Activated CD8-positive, alpha-beta memory T cell treated with anti-CD3 and anti-CD28 coated beads, Interleukin-2, amount 50 U/mL, for 24 hours (primary cell): ENCODE results near the gene THOP1.

Experiments
- DNase-seq: peaks from one replicate; pipeline ENCODE4 v3.0.0-alpha.2; 2020; ENCODE audit errors: extremely low read depth

Gene THOP1

DNA sequence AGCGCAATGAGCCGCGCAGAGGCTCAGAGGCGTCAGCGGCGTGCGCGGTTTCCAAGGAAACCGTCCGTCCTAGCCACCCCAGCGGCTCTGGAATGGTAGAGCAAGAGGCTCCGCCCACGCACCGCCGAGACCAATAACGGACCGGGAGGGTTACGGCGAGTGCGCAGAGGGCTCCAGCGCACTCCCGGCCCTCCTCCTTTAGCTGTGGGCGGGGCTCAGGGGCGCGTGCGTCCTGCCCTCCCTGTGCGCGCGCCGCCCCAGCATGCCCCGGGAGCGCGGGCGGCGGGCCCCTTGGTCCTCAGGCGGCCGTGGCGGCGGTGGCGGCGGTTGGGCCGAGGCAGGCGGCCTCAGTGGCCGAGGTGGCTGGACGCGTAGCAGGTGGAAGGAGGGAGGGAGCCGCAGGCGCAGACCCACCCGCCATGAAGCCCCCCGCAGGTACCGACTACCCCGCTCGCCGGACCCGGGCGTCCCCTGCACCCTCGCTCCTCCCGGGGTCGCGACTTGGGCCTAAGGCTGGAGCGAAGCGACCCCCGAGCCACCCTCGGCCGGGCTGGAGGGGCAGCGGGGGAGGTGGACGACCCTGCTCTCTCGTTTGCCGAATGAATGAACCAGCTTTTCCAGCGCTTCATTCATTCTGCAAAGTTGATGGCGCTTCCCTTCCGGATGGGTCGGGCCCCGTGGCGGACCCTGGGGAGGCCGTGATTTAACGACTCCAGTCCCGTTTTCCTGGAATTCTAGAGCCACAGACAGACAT is at the start of gene THOP1:
THOP1 (plus strand) TSS at position 260 of the 754 bp plus-strand sequence; CDS start at position 420, 160 bp downstream.
- DNase-seq: peak; percentile 98

DNA sequence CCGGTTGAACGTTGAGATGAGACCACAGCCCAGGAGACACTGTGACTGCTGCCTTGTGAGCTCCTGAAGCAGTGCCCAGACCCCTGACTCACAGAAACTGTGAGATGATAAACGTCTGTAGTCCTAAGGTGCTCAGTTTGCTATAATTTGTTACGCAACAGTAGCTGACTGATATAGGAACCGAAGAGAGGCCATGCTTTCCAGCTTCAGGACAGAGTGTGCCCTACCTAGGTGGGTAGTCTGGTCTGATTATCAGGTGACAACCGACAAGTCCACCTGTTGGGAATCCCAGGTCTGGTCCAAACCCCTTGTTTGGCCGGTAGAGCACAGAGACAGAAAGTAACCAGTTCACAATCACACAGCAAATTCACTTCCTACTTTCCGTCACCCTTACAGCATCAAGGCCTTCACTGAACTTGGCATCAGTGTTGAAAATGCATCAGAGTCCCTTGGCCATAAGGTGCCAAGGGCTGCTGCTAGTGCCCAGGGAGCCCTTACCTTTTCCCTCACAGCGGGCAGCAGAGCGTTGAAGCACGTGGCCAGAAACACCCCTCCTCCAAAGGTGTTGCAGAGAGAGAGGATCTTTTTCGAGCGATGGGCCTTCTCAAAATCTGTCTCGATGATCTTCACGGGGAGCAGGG is 48.6 kb upstream of the THOP1 start:
- no peak for DNase-seq

DNA sequence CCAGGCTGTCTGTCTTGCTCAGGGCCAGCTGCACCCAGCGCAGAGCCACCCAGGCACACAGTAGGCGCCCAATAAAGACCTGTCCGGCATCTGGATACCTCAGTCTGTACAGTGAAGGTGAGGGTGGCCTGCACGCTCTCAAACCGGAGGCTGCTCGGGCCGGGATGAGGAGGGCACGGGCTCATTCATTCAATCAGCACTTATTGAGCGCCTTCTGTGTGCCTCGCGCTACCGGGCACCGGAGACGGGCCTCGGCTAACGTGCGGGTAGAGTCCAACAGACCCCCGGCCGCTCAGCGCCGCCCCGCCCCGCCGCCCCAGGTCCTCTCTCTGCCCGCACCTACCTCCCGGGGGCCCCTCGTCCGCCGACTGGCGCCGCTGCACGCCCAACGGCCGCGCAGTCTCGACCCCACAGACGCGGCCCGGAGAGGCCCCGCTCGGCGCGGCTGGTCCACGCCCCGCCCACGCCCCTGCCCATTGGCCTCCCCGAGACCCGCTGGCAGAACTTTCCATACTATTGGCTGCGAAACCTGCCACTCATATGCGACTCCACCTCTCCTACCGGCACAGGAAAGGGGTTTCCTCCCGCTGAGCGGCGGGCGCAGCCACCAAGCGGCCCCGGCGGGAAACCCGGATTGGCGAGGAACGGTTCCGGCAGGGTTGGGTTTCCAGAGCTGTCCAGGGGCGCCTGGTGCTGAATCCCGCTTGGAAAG is 45.5 kb upstream of the THOP1 start, which contains the start of gene SLC39A3:
SLC39A3 (minus strand) TSS at position 416 of the 712 bp plus-strand sequence. CDS start 2,760 bp downstream, outside the sequence.
- peak; percentile 99 for DNase-seq

DNA sequence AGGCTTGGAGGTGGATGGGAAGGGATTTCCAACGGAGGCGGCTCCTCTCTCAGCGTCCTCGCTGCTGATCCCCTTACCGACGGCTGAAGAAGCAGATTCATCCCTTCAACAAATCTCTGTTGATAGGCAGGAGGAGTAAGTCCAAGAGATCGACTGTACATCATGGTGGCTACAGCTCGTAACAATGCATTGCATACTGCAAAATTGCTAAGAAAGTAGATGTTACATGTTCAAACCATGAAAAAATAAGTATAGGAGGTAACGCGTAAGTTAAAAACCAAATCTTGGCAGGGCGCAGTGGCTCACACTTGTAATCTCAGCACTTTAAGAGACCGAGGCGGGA is 45.0 kb upstream of the THOP1 start:
- DNase-seq: no peak

DNA sequence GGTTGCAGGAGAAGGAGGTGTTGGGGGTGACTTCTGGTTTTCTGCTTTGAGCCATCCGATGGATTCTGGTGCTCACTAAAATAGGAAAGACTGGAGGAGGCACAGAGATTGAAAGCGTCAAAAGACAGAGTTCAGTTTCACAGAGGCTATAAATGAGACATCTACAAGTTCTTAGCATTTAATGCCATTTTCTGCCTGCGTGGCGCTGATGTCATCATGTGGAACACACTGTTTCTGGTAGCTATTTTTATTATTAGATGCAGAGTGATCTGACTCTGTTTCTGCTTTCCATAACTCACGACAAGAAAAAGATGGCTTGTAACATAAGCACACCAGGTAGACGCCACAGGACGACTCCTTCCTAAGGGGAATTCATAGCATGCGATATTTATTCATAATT is 42.2 kb upstream of the THOP1 start:
- DNase-seq: no peak

DNA sequence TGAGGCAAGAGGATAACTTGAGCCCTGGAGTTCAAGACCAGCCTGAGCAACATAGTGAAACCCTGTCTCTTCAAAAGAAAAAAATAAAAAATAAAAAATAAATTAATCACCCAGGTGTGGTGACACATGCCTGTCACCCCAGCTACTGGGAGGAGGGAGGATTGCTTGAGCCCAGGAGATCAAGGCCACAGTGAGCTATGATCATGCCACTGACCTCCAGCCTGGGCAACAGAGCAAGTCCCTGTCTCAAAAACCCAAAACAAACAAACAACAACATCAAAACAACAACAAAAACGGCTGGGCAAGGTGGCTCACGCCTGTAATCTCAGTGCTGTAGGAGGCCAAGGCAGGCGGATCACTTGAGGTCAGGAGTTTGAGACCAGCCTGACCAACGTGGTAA is 41.2 kb upstream of the THOP1 start:
- DNase-seq: no peak

DNA sequence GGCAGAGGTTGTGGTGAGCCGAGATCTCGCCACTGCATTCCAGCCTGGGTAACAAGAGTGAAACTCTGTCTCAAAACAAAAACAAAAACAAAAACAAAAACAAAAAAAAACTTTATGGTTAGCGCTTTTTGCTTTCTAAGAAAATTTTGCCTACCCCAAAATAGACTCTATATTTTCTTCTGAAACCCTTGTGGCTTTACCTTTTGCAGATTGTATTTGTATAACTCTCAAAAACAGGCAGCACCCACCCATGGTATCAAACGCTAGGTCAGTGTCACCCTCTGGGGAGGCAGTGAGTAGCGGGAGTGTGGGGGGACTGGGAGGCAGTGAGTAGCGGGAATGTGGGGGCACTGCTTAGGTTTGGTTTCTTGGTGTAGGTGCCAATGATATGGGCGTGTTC is 38.0 kb upstream of the THOP1 start:
- no peak for DNase-seq

DNA sequence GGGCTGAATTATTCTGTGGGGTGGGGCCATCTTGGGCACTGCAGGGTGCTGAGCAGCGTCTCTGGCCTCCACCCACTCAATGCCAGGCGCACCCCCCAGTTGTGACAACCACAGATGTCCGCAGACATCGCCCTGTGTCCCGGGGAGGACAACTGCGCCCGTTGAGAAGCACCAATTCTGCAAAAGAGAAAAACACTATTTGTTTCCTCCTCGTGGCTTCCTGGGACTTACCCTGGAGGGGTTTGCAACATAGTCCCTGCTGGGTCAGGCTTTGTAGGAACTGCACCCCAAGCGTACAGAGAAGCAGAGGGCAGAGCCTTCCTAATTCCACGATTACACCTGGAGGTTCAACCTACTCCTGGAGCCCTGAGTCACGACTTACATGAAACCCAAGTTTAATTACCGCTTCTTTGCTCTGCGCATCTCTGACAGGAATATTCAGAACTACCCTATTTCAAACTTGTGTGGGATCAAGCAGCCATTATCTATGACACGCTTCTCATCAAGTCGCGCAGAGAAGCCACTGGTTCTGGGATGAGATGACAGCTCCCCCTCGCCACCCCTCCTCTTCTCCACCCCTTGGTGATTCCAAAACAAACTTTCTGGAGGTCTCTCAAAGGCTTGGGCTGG is 34.4 kb upstream of the THOP1 start:
- DNase-seq: no peak

DNA sequence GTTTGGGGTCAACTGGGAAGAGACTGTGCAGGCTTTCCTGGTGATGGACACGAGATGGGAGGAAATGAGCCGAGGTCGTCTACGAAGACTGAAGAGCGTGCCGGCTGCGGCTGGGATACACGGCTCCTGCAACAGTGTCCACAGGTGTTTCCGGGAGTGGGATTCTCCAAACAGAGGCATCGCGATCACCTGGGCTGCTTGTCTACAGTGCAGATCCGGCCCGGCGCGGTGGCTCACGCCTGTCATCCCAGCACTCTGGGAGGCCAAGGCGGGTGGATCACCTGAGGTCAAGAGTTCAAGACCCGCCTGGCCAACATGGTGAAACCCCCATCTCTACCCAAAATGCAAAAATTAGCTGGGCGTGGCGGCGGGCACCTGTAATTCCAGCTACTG is 33.9 kb upstream of the THOP1 start:
- no peak for DNase-seq

DNA sequence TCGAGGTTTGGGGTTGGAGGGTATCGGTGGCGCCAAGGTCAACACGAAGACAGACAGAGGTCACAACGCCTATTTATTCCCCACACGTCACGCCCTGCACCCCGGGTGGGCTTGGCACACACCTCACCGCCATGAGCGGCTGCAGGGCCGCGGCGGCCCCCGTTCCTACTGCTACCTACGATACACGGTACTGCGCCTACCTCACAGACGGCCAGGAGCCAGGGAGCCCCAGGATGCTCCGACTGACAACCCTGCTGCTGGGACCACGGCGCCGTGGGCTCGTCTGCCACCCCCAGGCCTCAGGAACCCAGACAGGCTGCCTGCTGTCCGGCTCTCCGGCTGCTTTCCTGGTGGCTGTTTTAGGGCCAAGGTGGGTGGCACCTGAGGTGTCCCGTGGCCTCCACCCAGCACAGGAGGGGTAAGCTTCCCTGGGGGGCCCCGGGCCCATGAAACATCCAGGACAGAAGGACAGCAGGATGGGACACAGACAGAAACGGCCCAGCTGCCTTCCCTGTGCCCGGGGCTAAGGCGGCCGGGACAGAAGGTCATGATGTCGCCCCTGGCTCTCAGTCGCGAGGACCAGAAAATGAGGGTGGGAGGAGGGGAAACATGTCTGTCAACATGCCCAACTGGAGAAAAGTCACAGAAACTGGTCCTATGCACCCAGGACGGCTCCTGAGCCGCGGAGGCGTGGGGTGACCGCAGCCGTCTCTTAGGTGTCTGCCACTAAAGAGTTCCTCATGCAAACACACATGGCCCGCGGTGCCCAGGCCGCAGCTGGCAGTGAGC is 30.4 kb upstream of the THOP1 start:
- DNase-seq: no peak

DNA sequence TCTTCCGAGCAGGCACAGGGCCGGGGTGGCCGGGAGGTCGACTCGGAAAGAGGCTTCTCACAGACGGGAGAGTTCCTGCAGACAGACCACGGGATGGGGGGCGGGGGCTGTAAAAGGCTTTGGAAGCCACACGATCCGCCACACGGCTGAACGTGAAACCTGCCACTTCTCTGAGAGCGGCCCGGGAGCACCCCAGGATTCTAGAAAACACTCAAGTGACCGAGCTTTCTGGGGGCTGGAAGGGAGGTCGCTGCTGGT is 29.9 kb upstream of the THOP1 start:
- no peak for DNase-seq

DNA sequence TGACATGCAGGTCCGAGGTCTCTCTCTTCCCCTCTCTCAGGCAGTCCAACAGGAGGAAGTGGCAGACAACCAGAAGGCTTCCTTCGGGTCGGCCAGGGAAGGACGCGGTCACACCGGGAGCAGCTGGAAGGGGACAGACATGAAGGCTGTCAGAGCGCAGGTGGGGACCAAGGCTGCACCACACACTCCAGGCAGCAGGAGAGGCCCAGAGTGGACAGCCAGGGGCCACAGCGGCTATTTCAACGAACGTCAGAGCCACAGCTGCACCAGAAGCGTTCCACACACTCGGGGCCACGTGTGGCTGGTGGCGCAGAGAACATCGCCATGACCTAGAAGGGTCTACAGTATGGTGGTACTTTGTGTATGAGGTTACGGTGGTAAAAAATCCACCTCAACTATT is 29.5 kb upstream of the THOP1 start:
- no peak for DNase-seq

DNA sequence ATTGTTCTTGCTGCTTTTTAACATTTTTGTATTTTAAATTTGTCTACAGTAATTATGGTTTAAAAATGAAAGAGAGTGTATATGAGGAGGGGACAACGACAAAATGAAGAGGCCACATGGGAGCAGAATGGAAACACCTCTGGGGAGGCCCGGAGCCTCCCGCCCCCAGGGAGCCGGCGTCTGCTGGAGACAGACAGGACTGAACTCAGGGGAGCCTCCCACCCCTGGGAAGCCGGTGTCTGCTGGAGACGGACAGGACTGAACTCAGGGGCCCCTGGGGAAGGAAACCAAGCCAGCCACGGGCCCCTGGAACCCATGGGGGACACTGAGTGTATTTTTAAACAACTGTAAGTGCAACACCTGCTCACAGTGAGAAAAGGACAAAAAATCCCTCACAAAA is 28.8 kb upstream of the THOP1 start:
- no peak for DNase-seq

DNA sequence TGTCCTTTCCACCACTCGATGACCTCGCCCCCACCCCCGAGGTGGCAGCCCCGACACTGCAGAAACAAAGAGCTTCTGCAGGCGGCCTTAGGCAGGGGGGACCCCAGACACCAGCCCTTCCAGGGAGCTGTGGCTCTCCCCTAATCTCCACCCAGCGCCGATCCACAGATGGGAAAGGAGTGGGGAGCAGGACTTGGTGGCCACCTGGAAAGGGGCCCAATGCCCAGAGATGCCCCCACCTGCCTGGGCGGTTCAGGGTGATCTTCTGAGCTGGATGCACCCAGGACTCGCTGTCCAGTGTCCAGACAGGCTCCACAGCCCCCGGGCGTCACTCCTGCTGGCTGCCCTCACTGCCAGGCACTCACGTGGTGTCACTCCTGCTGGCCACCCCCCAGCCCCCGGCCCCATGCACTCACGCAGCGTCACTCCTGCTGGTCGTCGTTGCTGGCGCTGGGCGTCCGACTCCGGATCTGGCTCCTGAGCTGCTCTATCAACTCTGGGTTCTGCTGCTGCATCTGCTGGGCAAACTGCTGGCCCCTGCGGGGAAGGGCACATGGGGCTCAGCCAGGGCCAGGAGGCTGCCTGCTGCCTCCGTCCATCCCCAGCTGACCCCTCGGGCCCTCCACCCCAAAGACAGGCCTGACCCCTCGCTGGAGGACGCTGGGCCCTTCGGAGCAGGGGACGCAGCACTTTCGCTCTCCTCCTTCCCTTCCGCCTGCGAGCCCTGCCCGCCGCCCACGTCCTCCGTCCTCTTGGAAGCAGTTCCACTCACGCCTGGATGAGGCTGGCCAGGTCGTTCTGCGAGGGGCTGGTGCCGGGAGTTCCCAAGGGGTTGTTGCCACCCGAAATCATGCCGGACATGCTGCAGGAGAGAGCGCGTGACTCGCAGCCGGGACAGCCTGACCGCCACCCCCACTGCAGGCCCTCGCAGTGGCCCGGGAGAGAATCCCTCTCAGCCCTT is 28.1 kb upstream of the THOP1 start:
- no peak for DNase-seq

DNA sequence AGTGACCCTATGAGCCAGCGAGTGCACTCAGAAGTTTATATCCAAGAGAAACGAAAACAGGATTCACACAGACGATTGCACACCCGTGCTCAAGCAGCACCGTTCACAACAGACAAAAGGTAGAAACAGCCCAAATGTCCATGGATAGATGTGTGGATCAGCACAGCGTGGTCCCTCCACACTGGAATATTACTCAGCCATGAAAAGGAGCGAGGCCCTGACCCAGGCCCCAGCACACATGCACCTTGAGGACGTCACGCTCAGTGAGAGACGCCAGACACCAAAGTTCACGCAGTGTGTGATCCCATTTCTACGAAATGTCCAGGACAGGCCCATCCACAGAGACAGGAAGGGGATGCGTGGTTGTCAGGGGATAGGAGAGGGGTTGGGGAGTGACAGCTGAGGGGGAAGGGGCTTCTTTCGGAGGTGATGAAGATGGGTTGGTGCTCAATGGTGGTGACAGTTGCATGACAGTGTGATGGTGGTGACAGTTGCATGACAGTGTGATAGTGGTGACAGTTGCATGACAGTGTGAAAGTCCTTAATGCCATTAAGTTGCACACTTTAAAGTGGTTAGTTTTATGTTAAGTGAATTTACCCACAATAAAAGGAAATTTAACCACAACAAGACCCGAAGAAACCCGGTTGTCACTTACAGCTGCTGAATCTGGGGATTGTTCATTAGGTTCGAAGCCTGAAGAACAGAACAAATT is 26.5 kb upstream of the THOP1 start:
- DNase-seq: no peak

DNA sequence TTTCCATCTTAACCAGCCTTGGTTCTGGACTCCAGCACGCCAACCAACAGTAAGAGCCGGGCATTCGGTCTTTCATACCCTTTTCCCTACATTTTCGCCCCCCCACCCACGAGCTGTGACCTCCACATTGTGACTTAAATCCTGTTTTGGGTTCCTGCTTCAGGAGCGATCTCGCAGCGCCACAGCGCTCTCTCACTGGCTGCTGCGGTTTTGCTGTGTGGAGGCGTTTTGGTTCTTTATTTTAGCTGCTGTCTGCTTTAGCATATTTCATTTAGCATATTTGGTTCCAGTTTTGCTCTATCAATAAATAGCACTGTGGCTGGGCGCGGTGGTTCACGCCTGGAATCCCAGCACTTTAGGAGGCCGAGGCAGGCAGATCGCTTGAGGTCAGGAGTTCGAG is 25.9 kb upstream of the THOP1 start:
- no peak for DNase-seq

DNA sequence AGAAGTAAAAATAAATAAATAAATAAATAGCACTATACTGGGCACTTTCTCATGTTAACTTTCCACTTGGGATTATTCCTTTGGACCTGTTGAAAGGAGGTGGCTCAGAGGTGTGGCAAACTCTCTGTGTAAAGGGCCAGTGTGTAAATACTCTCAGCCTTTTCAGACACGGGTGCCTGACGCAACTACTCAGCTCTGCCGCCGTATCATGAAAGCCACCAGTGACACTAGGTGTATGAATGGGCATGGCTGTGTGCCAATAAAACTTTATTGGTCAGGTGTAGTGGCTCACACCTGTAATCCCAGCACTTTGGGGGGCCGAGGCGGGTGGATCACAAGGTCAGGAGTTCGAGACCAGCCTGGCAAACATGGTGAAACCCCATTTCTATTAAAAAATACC is 25.3 kb upstream of the THOP1 start:
- no peak for DNase-seq

DNA sequence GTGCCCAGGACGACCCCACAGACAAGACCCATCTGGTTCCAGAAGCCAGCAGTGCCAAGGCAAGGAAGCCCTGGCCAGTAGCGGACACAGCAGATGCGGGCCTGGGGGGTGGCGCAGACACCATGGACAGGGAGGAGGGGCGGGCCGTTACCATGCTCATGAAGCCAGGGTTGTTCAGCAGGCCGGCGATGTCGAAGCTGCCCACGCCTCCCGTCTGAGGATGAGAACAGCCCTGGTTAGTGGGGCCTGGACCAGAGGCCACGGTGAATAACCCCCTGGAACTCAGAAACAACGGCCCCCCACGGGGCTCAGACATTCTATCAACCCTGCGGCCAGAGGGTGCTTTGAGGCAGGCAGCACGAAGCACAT is 24.0 kb upstream of the THOP1 start:
- DNase-seq: no peak

DNA sequence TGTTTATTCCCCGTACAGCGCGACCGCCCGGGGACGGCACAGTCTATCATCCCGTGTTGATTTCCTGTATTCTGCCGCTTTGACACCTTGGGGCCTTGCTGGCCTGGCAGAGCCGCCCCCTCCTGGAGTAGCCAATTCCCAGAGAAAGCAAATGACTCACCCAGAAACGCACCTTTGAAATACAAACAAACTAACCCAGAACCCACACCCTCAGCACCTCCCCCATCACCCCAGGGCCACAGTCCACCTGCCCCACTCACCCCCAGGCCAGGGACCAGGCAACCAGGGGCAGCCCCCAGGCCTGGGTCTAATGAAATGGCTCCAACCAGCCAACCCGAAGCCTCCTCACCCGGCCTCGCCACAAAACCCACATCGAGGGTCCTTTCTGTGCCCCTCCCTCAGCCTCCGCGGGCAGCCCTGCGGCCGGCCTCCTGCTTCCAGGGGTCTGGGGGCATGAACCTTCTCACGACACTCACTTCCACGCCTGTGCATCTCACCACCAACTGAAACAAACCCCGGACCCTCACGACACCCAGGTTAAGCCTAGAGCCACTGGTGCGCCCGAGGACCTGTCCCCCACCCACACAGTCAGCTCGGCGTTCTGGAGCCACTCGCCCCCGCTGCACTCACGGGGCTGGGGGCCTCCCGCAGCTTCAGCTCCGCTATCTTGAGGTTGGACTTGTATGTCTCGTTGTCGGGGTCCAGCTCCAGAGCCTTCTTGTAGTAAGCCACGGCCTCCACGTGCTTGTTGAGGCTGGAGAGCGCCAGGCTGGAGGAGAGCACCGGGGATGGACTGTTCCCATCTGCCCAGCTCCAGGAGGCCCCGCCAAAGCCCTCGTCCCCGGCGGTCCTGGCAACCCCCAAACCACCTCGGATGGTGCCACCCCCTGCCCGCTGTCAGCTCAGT is 23.2 kb upstream of the THOP1 start:
- DNase-seq: no peak
